Rectal smooth muscle tissue (tissue), 1 donor: ENCODE data around the gene MVB12B.

ENCODE experiments used
- H3K27ac ChIP-seq: one replicate; pipeline ENCODE4 v1.7.0; 2013; ENCODE audit warnings: low read depth, low read length, inconsistent platforms
- H3K27me3 ChIP-seq: one replicate; pipeline ENCODE4 v1.7.0; 2013; ENCODE audit warnings: low read length; ENCODE audit not compliant: control insufficient read depth, insufficient read depth
- H3K36me3 ChIP-seq: one replicate; pipeline ENCODE4 v1.7.0; 2013; ENCODE audit warnings: low read length; ENCODE audit not compliant: control insufficient read depth, insufficient read depth
- H3K4me1 ChIP-seq: one replicate; pipeline ENCODE4 v1.7.0; 2013; ENCODE audit warnings: low read length; ENCODE audit not compliant: control insufficient read depth, insufficient read depth
- H3K4me3 ChIP-seq: one replicate; pipeline ENCODE4 v1.7.0; 2013; ENCODE audit warnings: low read length
- H3K9ac ChIP-seq: one replicate; pipeline ENCODE4 v1.7.0; 2013; ENCODE audit warnings: low read length

MVB12B gene

GRCh38 chr9:126428534-126429175 is 102.0 kb downstream of the MVB12B start:
- Histone ChIP-seq H3K27me3 (no peaks in the 10 kb centered on the region), H3K27ac (no peak overlapping the region), H3K4me1 (no peaks in the 10 kb centered on the region), H3K4me3 (no peak overlapping the region), H3K36me3 (peaks cover 4% of the 10 kb centered on the region), H3K9ac (no peak overlapping the region)

DNA sequence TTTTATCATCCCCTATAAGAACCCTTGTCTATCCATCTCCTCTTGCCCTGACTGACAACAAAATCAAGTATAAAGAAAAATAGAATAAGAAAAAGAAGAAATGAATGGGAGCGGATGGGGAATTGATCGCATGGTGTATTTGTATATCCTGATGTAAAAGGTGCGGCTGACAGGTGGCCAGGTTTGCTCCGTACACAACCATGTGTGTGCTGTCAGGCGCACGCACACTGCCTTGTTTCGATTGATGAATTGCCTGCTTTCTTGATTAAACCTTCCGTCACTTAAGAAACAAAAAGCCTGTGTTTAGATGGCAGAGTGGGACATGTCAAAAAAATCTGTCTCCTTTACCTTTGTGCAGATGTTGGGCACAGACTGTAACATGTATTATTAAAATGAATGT is 102.6 kb downstream of the MVB12B start:
- Histone ChIP-seq H3K36me3 (peaks cover 4% of the 10 kb centered on the region), H3K27me3 (no peaks in the 10 kb centered on the region), H3K27ac (no peak overlapping the region), H3K4me1 (no peaks in the 10 kb centered on the region), H3K9ac (no peak overlapping the region), H3K4me3 (no peak overlapping the region)

DNA sequence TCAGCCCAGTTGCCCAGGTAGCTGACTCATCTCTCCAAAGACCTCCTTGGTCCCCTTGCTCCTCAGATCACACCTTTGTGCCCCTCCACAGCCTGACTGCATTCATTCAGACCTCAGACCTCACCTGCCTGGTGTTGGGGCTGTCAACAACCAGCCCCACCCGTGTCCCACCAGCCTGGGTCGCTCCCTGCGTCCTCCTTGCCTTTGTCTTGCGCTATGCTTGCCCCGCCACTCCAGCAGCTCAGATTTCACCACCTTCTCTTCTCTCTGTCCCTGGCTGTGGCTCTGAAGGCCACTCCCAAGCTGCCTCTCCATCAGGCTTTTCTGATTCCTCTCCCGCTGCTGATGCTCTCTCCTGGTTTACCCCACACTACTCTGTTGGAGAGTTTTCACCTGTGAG is 103.5 kb downstream of the MVB12B start:
- Histone ChIP-seq H3K27ac (no peak overlapping the region), H3K9ac (no peak overlapping the region), H3K27me3 (no peaks in the 10 kb centered on the region), H3K36me3 (no peaks in the 10 kb centered on the region), H3K4me1 (no peaks in the 10 kb centered on the region), H3K4me3 (no peak overlapping the region)

DNA sequence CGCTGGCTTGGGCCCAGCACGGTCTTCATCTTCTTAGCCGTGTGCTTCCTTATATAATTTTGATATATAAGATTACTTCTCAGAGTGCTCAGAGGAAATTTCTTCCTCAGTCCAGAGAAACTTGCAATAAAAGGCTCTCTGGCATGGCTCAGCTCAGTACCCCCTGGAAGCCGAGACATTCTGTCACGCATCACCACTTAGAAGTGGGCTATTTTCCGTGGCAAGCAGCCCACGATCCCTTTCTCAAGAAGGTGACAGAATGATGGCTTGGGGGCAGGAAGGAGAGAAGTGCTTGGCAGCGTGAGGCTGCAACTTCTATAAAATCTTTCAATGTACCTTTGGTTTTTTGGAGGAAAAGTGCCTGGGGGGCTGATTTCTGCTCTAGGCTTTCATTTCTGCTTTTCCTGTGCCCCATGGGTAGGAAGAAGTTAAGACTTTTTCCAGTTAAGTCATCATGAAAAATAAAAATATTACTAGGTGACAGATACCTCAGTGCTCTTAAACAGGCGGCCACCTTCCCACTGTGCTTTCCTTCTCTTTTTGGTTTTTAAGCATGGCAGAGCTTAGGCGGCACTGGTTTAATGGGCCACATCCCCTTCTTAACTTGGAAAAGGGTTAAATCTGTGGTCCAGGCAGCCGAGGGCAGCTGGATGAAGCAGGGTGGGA is 104.6 kb downstream of the MVB12B start:
- Histone ChIP-seq H3K4me1 (no peaks in the 10 kb centered on the region), H3K36me3 (no peaks in the 10 kb centered on the region), H3K9ac (no peak overlapping the region), H3K27ac (no peak overlapping the region), H3K27me3 (no peaks in the 10 kb centered on the region), H3K4me3 (no peak overlapping the region)

DNA sequence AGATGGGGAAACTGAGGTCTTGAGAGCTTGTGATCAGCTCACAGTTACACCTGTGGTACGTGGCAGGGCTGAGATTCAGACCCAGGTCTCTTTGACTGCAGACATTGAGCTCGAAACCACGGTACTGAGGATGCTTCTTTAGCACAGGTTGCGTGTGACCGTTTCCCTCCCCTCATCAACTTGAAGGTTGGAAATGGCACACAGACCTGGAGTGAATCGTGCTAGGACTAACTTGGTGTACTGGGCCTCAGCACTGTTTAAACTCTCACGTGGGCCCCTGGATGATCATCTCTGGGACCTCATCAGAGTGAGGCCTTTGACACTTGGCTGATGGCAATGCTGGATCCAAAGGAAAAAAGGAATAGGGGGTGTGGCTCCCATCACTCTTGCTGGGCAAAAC is 106.0 kb downstream of the MVB12B start:
- H3K27me3 ChIP-seq, result no peaks in the 10 kb centered on the region
- no peaks in the 10 kb centered on the region for H3K36me3 ChIP-seq
- H3K4me1 ChIP-seq, result no peaks in the 10 kb centered on the region
- no peak overlapping the region for H3K4me3 ChIP-seq
- H3K9ac ChIP-seq, result no peak overlapping the region
- H3K27ac ChIP-seq, result no peak overlapping the region

- Histone ChIP-seq H3K4me1 (no peaks in the 10 kb centered on the region), H3K4me3 (no peak overlapping the region), H3K9ac (no peak overlapping the region), H3K36me3 (no peaks in the 10 kb centered on the region), H3K27me3 (no peaks in the 10 kb centered on the region), H3K27ac (no peak overlapping the region)
Observed at GRCh38 chr9:126435105-126435504, 108.5 kb downstream of the MVB12B start.

DNA sequence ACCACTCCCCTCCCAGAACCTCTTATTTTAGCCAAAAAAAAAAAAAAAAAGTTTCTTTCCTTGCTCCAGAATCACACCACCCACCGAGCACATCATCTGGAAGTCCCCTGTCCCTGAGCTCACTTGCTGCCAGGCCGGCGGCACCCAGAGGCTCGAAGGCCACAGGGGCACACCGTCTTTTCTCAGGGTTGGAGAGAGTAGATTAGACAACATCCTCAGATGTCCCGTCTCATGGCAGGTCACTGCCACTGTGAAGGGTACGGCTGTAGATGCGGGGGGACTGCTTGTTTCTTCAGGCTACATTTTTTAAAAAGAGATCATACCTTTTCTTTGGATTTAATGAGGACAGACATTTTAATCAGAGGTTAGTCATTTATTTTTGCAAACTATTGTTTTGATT is 109.0 kb downstream of the MVB12B start:
- no peak overlapping the region for H3K9ac ChIP-seq
- no peak overlapping the region for H3K27ac ChIP-seq
- H3K27me3 ChIP-seq, result no peaks in the 10 kb centered on the region
- H3K4me3 ChIP-seq, result no peak overlapping the region
- no peaks in the 10 kb centered on the region for H3K36me3 ChIP-seq
- H3K4me1 ChIP-seq, result no peaks in the 10 kb centered on the region

DNA sequence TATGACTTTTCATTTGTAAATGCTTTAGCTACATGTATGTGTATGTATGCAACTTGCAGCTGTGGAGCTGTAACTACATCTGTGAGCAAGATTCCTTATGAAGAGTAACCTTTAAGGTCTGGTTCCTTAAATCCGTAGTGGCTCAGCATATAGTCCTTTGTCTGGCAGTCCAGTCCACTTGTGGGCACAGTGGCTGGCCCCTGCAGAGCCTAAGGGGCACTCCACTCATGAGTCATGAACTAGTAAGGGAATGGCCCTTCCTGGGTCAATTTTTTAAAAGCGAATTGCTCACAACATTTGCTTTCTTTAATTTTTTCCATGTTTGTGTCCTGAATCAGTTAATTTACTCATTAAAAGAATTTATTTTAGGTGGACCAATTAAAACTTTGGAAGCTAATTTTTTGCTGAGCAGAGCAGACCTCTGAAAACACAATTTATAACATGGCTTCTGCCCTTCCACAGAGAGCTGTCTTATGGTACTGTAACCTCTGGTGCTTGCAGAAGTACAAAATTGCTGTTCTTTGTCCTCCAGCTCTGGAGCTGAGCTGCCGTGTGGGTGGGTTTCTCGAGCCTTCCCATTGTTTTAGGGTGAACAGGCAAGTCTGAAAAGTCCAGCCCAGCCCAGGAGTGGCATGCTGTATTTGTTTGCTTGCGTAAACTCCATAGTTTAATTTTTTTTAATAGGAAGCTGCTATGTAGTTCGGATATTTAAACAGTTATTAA is 110.1 kb downstream of the MVB12B start:
- Histone ChIP-seq H3K4me3 (no peak overlapping the region), H3K4me1 (no peaks in the 10 kb centered on the region), H3K9ac (no peak overlapping the region), H3K36me3 (no peaks in the 10 kb centered on the region), H3K27me3 (no peaks in the 10 kb centered on the region), H3K27ac (no peak overlapping the region)

- H3K9ac ChIP-seq, result no peak overlapping the region
- no peaks in the 10 kb centered on the region for H3K36me3 ChIP-seq
- H3K4me1 ChIP-seq, result no peaks in the 10 kb centered on the region
- no peak overlapping the region for H3K4me3 ChIP-seq
- no peaks in the 10 kb centered on the region for H3K27me3 ChIP-seq
- H3K27ac ChIP-seq, result no peak overlapping the region
Observed at GRCh38 chr9:126437268-126437666, 110.6 kb downstream of the MVB12B start.

- H3K27ac ChIP-seq, result no peak overlapping the region
- H3K4me1 ChIP-seq, result no peaks in the 10 kb centered on the region
Observed at GRCh38 chr9:126437701-126438100, 111.1 kb downstream of the MVB12B start.

DNA sequence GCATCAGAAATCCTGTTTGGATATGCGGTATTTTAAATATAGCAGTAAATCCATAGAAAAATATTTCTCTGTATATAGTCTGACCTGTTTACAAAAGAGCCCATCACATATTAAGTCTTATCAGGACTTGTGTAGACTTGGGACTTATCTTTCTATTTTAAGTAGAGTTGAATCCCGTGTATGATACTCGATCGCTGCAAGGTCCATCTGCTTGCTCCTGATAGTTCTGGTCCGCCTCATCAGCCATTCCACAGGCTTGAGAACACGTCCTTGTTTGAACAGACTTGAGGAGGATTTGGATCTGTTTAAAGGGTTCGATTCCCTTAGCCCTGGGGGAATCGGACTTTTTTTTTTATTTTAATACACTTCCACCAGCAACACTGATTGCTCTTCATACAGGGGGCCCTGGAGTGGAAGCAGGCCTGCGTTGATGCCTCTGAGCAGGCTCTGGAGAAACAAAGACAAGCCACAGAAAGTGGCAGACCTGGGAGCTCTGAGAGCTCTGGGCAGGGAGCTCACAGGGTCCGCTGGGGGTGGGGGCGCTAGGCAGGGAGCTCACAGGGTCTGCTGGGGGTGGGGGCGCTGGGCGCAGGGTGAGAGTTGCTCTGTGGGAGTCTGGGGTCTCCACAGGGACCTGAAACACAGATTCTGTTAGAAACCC is 112.2 kb downstream of the MVB12B start:
- H3K36me3 ChIP-seq, result no peaks in the 10 kb centered on the region
- H3K4me3 ChIP-seq, result no peak overlapping the region
- H3K9ac ChIP-seq, result no peak overlapping the region
- H3K4me1 ChIP-seq, result no peaks in the 10 kb centered on the region
- H3K27me3 ChIP-seq, result no peaks in the 10 kb centered on the region
- H3K27ac ChIP-seq, result no peak overlapping the region

More at GRCh38 chr9:126437701-126438100, 111.1 kb downstream of the MVB12B start:
- Histone ChIP-seq H3K36me3 (no peaks in the 10 kb centered on the region), H3K27me3 (no peaks in the 10 kb centered on the region), H3K4me3 (no peak overlapping the region), H3K9ac (no peak overlapping the region)

GRCh38 chr9:126439402-126439765 is 112.8 kb downstream of the MVB12B start:
- Histone ChIP-seq H3K4me3 (no peak overlapping the region), H3K9ac (no peak overlapping the region), H3K27ac (no peak overlapping the region), H3K27me3 (no peaks in the 10 kb centered on the region), H3K4me1 (no peaks in the 10 kb centered on the region), H3K36me3 (no peaks in the 10 kb centered on the region)
